ENCODE results near the gene SOBP.
A peak's percentile ranks its signal among the peaks of the same experiment; 100 is the strongest.
"Not testable (repeated sequence)": the region's sequence is repeated elsewhere in the genome, so short reads cannot be mapped to it uniquely, and the experiment has no call there.

SOBP gene, protein sequence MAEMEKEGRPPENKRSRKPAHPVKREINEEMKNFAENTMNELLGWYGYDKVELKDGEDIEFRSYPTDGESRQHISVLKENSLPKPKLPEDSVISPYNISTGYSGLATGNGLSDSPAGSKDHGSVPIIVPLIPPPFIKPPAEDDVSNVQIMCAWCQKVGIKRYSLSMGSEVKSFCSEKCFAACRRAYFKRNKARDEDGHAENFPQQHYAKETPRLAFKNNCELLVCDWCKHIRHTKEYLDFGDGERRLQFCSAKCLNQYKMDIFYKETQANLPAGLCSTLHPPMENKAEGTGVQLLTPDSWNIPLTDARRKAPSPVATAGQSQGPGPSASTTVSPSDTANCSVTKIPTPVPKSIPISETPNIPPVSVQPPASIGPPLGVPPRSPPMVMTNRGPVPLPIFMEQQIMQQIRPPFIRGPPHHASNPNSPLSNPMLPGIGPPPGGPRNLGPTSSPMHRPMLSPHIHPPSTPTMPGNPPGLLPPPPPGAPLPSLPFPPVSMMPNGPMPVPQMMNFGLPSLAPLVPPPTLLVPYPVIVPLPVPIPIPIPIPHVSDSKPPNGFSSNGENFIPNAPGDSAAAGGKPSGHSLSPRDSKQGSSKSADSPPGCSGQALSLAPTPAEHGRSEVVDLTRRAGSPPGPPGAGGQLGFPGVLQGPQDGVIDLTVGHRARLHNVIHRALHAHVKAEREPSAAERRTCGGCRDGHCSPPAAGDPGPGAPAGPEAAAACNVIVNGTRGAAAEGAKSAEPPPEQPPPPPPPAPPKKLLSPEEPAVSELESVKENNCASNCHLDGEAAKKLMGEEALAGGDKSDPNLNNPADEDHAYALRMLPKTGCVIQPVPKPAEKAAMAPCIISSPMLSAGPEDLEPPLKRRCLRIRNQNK

DNA sequence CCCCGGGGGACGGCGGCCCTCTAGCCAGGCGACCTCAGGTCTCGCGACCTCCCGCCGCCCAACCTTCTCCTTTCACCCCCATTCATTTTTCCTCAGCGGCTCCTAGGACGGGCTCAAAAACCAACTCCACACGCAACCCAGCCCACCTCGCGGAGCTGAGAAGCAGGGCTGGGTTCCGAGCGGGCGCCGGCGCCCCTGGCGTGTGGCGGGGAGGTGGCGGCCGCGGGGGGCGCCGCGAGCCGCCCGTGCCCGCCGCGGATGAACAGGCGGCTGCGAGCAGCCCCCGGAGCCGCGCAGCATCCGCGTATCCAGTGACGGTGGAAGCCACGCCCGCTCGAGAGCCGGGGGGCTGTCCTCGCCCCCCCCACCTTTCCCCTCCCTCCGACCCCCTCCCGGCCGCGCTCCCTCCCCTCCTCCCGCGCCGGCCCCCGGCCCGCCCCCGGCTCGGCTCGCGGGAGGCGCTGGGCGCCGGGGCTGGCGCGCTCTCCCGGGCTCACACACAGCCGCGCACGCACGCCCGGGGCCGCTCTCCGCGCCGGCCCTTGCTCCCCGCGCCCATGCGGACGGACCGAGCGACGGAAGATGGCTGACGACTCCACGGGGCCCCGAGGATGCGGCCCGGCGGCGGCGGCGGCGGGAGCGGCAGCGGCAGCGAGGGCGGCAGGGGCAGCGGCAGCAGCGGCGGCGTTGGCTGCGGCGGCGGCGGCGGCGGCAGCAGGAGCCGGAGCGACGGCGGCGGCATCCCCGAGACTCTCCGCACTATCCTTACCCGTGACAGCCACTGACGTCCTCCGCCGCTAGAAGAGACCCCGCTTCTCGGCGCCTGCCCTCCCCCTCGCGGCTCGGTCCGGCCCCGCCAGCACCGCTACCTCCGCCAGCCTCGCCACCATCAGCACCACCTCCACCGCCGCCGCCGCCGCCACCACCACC is at the start of gene SOBP:
Gene SOBP, plus strand, starts transcription at position 482 of the 930 bp plus-strand sequence. CDS start 500 bp downstream, outside the sequence.
- peak; percentile 67 for DNase-seq (ENCODE audit: low spot score)

GRCh38 chr6:107440936-107441335 is 49.0 kb upstream of the SOBP start:
- no peak for DNase-seq (ENCODE audit: low spot score)

GRCh38 chr6:107441682-107442081 is 48.2 kb upstream of the SOBP start:
- DNase-seq (ENCODE audit: low spot score), result no peak

- no peak for DNase-seq (ENCODE audit: low spot score)
Measured at GRCh38 chr6:107442938-107443607, 46.8 kb upstream of the SOBP start.

DNA sequence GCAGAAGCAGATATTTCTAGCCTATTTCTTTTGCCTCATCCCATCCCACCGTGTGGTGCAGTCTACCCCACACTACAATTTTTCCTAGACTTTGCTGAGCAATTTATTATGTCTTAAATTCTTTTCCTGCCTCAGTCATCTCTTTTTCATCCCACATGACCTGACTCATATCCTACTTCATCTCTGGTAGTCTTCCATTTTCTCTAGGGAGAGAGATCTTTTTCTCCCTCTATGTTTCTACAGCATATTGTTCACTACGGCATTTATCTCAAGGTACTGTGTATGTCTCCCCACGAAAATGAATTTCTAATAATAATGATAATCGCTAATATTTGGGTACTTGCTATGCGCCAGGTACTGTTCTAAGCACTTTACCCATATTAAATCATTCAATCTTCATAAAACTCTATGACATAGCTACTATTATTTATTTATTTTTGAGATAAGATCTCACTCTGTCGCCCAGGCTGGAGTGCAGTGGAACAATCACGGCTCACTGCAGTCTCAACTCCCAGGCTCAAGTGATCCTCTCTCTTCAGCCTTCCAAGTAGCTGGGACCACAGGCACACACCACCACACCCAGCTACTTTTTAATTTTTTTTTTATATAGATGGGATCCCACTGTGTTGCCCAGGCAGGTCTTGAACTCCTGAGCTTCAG is 46.2 kb upstream of the SOBP start:
- no peak for DNase-seq (ENCODE audit: low spot score)

DNA sequence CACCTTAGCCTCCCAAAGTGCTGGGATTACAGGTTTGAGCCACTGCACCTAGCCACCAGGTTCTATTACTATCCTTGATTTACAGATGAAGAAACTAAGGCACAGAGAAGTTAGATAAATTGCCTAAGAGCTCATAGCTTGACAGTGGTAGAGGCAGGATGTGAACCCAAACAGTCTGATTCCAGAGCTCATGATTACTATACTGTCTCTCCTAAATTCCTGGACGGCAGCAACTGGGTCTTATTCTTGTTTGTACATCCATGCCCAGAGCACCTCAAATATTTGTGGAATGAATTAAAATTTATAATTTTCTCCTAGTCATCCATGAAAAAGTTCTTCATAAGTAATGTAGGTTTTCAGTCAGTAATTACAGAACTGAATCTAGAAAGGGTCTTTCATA is 45.6 kb upstream of the SOBP start:
- no peak for DNase-seq (ENCODE audit: low spot score)

GRCh38 chr6:107447663-107448216 is 42.2 kb upstream of the SOBP start:
- no peak for DNase-seq (ENCODE audit: low spot score)

DNA sequence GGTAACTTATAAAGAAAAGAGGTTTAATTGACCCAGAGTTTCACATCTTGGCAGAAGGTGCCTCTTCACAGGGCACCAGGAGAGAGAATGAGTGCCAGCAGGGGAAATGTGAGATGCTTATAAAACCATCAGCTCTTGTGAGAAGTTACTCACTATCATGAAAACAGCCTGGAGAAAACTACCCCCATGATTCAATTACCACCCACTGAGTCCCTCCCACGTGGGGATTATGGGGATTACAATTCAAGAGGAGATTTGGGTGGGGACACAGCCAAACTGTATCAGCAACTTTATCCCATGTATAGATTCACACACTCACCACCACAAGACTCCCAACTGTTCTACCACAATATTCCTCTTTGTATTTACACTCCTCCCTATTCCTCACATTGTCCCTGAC is 41.1 kb upstream of the SOBP start:
- DNase-seq (ENCODE audit: low spot score), result no peak

DNA sequence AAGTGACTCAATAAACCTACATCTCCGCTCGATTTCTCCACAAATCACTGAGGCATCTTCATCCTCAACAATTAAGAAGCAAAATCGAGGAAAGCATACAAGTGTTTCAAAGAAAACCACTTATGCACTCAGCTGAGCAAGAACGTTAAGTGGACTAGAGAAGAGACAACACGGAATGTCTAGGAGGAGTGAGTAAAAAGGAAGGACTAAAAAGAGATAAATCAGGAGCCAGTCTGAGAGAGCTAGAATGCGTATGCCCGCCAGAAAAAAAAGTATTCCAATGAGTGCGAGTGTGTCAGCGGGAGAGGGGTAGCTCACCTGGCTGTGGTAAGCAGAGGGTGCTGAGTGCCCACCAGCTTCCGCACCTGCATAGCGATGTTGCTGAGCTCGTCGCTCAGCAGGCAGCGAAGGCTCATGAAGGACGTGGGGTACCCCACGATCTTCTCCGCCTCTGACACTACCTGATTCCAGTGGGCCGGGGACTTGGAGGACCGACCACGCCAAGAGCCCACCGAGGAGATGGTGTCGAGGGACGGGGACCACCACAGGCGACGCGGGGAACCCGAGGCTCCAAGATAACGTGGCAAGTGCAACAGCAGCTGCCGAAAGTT is 31.1 kb upstream of the SOBP start:
- DNase-seq (ENCODE audit: low spot score), result peak; percentile 28

GRCh38 chr6:107459283-107460082 is 30.4 kb upstream of the SOBP start, which contains the start of gene PDSS2:
Gene PDSS2, minus strand, starts transcription at chr6:107459564. Its CDS starts 279 bp downstream, at chr6:107459285.
- peak; percentile 90 for DNase-seq (ENCODE audit: low spot score)

- DNase-seq (ENCODE audit: low spot score), result no peak
Measured at GRCh38 chr6:107460083-107460631, 29.8 kb upstream of the SOBP start.

DNA sequence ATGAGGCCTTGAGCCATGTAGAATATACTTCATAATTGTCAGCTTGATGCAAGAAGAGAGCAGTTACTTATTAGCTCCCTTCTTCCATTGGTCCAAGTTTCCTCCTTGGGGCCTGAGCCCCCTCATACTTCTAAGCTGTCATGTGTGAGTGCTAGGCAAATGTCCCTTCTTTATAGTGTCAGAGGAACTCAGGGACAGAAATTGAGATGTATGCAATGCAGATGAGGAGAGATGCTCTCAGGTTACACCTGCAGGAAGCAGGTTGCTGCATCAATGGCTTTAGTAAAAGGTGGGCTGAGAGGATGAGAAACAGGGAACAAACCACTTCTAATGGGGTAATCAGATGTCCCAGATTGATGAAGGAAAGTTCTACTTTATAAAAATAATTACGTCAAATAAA is 23.9 kb upstream of the SOBP start:
- no peak for DNase-seq (ENCODE audit: low spot score)

- no peak for DNase-seq (ENCODE audit: low spot score)
Measured at GRCh38 chr6:107470364-107470763, 19.6 kb upstream of the SOBP start.

DNA sequence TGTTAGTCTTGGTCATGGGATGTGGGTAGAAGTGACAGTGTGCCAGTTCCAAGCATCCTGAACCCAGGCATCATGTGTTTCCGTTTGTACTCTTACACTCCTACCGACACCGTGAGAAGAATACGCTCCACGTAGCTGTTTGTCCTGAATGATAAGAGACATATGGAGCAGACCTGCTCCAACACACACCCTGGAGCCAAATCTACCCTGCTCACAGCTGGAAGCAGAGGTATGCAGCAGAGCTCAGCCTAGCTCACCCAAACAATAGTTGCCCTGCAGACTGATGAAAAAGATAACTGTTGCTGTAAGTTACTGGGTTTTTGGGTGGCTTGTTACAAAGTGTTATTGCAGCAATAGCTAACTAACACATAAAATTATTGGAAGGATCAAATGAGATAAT is 16.3 kb upstream of the SOBP start:
- no peak for DNase-seq (ENCODE audit: low spot score)

DNA sequence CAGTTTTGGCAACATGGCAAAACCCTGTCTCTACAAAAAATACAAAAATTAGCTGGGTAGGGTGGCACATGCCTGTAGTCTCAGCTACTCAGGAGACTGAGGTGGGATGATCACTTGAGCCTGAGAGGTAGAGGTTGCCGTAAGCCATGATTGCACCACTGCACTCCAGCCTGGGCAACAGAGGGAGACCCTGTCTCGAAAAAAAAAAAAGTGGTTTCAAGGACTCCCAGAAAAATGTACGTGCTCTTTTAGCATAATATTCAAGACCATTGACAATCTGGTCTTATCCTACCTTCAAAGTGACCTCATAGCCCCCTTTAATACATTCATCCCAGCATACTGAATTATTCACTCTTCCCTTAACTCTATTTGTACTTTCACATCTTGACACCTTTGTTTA is 14.6 kb upstream of the SOBP start:
- DNase-seq (ENCODE audit: low spot score), result not testable (repeated sequence)

- not testable (repeated sequence) for DNase-seq (ENCODE audit: low spot score)
Measured at GRCh38 chr6:107475826-107476225, 14.1 kb upstream of the SOBP start.

GRCh38 chr6:107479089-107479690 is 10.7 kb upstream of the SOBP start:
- DNase-seq (ENCODE audit: low spot score), result no peak

GRCh38 chr6:107485157-107485556 is 4.8 kb upstream of the SOBP start:
- no peak for DNase-seq (ENCODE audit: low spot score)

Data from HuH-7 (cell line).